ENCODE results near the gene PCBP1.
A peak's percentile ranks its signal among the peaks of the same experiment; 100 is the strongest.

The PCBP1 gene

GRCh38 chr2:70086278-70086837 lies 919 bp upstream of the PCBP1 start:
- in situ Hi-C loops (cut with HindIII; ENCODE audit: low sequenced_read_pairs) = loop anchor here (5.0 kb wide), 1 partner anchor 169 kb away; the partner anchor contains the start of gene MXD1

GRCh38 chr2:70087702-70088597 lies 673 bp downstream of the PCBP1 start:
- no peak for DNase-seq (ENCODE audit: low read depth)
- in situ Hi-C loops (cut with HindIII; ENCODE audit: low sequenced_read_pairs) = loop anchor here (5.0 kb wide), 1 partner anchor 171 kb away; the partner anchor contains the start of gene MXD1
- peak overlapping the region; percentile 82 for H3K4me3 ChIP-seq (ENCODE audit: low read depth, low read length)
- TF ChIP-seq, protein P1, sequence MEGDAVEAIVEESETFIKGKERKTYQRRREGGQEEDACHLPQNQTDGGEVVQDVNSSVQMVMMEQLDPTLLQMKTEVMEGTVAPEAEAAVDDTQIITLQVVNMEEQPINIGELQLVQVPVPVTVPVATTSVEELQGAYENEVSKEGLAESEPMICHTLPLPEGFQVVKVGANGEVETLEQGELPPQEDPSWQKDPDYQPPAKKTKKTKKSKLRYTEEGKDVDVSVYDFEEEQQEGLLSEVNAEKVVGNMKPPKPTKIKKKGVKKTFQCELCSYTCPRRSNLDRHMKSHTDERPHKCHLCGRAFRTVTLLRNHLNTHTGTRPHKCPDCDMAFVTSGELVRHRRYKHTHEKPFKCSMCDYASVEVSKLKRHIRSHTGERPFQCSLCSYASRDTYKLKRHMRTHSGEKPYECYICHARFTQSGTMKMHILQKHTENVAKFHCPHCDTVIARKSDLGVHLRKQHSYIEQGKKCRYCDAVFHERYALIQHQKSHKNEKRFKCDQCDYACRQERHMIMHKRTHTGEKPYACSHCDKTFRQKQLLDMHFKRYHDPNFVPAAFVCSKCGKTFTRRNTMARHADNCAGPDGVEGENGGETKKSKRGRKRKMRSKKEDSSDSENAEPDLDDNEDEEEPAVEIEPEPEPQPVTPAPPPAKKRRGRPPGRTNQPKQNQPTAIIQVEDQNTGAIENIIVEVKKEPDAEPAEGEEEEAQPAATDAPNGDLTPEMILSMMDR (IDR thresholded peaks at IDR 0.05; ENCODE audit: low read depth, low read length, missing control alignments) = no peak

More at GRCh38 chr2:70086278-70086837, 919 bp upstream of the PCBP1 start:
- peak overlapping the region; percentile 82 for H3K4me3 ChIP-seq (ENCODE audit: low read depth, low read length)
- DNase-seq (ENCODE audit: low read depth) = peak; percentile 63
- TF ChIP-seq, protein P1 (IDR thresholded peaks at IDR 0.05; ENCODE audit: low read depth, low read length, missing control alignments) = no peak

GRCh38 chr2:70088598-70089219 lies 1.4 kb downstream of the PCBP1 start:
- H3K4me3 ChIP-seq (ENCODE audit: low read depth, low read length) = peak overlapping the region; percentile 82
- TF ChIP-seq, protein P1 (IDR thresholded peaks at IDR 0.05; ENCODE audit: low read depth, low read length, missing control alignments) = no peak
- in situ Hi-C loops (cut with HindIII; ENCODE audit: low sequenced_read_pairs) = loop anchor here (5.0 kb wide), 1 partner anchor 171 kb away; the partner anchor contains the start of gene MXD1
- no peak for DNase-seq (ENCODE audit: low read depth)

DNA sequence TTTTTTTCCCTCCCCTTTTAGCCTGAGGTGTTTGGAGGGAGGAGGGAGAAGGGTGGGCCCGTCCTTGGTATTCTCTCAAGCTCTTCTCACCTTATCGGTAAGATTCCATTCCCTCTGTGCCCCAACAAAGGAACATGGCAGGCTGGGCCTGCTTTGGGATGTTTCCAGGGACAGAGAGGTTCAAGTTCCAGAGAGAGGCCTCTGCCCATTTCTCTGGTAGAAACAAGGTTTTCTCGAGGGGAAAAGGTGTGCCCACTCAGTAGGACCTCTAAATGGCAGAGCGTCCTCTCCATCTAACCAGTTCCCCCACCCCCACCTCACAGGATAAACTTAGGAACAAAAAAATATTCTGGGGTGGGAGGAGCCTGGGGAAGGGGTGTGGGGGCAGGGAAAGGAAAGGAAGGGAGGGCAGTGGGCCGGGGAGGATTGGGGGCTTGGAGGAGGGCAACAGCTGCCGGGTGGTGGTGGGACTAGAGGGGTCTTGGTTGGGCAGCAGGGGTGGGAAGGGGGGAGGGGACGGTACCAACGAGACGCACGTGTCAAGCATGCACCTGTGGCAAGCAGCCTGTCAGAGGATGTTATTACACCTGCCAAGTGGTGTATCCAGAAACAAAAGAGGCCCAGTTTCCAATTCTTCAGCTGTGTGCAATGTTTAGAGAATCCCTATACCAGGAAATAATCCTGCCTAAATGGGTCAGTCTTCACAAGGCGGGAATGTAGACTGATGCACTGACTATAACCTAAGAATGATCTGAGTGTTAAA lies 2.1 kb downstream of the PCBP1 start:
- TF ChIP-seq, protein P1 (IDR thresholded peaks at IDR 0.05; ENCODE audit: low read depth, low read length, missing control alignments) = no peak
- in situ Hi-C loops (cut with HindIII; ENCODE audit: low sequenced_read_pairs) = loop anchor here (5.0 kb wide), 1 partner anchor 172 kb away; the partner anchor contains the start of gene MXD1
- DNase-seq (ENCODE audit: low read depth) = no peak
- peak overlapping the region; percentile 82 for H3K4me3 ChIP-seq (ENCODE audit: low read depth, low read length)

GRCh38 chr2:70089983-70090525 lies 2.8 kb downstream of the PCBP1 start:
- TF ChIP-seq, protein P1 (IDR thresholded peaks at IDR 0.05; ENCODE audit: low read depth, low read length, missing control alignments) = no peak
- peak overlapping the region; percentile 82 for H3K4me3 ChIP-seq (ENCODE audit: low read depth, low read length)
- in situ Hi-C loops (cut with HindIII; ENCODE audit: low sequenced_read_pairs) = loop anchor here (5.0 kb wide), 1 partner anchor 173 kb away; the partner anchor contains the start of gene MXD1
- DNase-seq (ENCODE audit: low read depth) = no peak
